Putamen (tissue), 1 donor: ENCODE results near the gene RETREG2.
A peak's percentile ranks its signal among the peaks of the same experiment; 100 is the strongest.

Experiments used
- DNase-seq: peaks from one replicate; pipeline ENCODE4 v3.0.0-alpha.2; 2016; ENCODE audit warnings: low spot score

Gene RETREG2, protein sequence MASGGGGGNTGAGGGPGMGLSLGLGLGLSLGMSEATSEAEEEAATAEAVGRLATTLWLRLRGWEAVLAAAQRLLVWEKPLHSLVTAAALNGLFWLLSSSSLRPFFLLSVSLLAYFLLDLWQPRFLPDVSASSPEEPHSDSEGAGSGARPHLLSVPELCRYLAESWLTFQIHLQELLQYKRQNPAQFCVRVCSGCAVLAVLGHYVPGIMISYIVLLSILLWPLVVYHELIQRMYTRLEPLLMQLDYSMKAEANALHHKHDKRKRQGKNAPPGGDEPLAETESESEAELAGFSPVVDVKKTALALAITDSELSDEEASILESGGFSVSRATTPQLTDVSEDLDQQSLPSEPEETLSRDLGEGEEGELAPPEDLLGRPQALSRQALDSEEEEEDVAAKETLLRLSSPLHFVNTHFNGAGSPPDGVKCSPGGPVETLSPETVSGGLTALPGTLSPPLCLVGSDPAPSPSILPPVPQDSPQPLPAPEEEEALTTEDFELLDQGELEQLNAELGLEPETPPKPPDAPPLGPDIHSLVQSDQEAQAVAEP

DNA sequence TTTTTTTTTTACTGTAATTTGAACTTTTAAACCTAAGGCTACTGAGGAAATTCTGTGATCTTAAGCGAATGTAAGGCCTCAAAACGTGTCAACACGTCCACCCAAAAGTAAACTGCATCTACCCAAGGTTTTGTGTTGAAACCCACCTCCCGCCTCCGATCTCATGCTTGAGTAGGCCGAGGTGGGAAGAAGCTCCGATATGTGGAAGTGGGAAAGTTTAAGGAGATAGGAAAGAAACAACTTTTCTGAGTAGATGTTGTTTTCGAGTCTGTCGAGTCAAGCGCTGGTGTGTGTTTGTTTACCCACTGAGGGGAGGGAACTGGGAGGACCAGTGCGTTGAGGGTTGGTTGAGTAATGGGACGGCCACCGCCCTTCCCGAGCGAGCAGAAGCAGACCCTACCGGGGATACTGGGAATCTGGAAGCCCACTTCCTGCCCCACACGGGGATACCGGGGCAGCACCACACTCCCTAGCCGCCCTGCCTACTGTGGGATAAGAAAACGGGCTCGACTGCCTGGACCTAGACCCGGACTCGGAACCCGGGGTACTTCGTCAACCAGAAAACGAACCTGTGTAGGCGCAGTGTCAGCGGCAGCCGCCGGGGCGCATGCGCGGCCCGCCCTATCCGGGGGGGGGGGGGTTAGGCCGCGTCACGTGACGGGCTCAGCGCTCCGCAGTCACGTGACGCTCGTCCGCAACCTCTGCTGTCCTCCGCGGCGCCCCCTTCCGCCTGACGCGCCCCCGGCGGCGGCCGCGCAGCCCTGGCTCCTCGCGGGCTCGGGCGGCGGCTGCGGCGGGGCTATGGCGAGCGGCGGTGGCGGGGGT lies at the start of gene RETREG2:
Gene RETREG2 (plus strand): TSS at position 724 of the 825 bp plus-strand sequence. CDS start 78 bp downstream, at position 802.
- peak; percentile 93 for DNase-seq

DNA sequence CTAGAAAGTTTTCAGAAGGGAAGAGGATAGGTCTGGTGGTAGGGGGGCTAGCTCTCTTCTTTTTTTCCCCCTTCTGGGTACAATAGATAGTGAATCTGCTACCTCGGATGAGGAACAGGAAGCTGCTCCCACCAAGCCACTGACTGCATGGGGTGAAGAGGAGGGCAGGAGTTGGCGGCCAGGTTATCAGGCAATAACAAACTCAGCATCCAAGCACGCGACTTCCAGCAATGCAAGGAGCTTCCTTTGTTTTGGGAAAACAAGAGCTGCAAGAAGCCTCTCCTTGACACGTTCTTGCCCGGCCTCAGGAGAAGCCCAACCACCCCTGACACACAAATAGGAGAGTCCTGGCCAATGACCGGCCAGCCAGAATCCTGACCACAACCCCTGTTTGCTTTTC lies 49.7 kb upstream of the RETREG2 start:
- no peak for DNase-seq

DNA sequence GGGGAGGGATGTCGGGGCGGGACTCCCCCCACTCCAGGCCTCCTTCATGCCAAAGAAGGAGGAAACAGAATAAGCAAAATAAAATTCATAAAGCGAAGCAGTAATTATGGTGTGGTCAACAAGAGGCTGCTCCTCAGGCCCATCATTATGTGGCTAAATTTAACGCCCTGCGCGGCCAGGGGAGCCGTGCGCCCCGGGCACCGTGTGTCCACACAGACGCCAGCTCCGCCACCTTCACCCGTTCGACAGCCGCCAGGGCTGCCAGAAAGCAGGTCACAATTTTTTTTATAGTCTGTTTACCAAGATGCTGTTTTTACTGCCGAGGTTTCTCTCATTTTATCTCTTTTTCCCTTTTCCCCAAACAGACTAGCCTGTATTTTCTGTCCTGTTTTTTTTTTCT lies 48.5 kb upstream of the RETREG2 start:
- DNase-seq = no peak

DNA sequence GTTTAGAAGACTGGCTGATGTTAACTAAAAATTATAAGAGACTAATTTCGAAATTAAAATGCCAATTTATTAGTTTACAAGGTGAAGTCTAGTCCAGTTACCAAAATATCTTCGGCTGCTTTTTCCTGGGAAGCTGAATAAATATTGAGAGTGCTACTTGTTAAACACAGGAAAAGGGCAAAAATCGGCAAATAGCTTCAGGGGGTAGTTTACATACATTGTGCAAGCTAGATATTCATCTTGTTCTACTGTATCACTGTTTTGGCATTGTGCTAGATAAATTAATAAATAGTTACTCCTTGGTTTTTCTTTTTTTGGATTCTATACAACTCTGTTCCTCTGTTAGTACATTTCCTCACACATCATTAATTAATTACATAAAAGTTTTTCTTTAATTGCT lies 46.7 kb upstream of the RETREG2 start:
- DNase-seq = no peak

DNA sequence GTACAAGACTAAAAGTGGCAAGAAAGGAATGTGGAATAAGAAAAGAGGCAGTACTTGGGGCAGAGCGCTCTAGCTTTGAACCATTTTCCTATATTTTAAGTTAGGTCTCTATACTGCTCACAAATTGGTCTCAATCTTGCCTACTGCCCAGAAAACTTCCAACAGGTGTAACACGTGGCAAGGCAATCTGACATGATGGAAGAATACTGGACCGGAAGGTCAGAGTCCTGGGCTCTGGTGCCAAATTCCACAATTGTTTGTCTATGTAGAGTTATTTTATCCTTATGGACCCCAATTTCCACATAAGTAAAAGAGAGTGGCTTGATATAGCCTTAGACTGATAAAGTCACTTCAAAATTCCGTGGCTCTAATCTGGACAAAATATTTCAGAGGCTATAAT lies 46.3 kb upstream of the RETREG2 start:
- DNase-seq = no peak

DNA sequence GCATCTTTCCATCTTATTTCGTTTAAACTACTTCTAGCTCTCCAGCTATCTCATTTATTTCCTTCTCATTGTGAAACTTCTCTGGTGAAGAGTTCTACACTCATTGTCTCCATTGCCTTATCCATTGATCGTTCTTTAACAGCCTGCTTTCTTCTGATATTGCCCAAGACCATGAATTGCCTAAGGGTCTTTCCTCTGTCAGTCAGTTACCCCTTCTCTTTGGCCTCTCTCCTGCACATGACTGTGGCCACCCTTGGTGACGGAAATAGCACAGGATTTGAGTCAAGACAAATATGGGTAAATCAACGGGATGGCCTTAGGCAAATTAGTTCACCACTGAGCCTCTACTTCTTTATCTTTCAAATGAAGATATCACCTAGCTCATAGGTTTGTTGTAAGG lies 44.1 kb upstream of the RETREG2 start:
- DNase-seq = no peak

DNA sequence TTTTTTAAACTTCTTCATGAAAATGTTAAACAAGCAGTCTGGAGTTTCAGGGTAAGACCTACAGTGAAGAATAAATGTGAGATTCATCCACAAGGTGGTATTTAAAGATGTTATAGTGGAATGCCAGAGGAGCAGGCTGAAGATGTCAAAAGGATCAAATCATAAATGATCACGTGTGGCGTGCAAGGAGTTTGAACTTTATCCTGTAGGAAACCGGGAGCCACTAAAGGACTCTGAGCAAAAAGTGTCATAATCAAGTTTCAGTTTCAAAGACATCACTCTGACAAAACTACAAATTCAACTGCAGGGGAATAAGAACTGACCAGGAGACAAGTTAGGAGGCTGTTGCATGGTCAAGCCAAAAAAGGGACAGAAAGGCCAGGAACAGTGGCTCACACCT lies 37.4 kb upstream of the RETREG2 start:
- no peak for DNase-seq

DNA sequence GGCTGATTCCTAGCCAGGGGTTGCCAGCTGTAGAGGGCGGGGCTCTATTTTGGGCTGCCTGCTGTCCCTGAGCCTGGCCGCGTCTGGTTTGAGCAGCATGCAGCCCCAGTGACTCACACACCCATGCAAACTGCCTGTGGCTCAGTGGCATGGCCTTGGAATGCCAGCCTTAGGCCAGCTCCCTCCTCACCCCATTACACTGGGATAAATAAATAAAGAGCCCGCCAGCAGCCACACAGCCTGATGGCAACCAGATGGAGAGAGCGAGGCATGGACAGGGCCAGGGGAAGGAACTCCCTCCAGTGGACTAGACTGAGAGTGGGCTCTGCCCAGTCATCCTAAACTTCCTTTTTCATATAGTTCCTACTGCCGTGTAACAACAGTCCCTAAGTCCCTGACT lies 35.7 kb upstream of the RETREG2 start:
- DNase-seq = no peak

DNA sequence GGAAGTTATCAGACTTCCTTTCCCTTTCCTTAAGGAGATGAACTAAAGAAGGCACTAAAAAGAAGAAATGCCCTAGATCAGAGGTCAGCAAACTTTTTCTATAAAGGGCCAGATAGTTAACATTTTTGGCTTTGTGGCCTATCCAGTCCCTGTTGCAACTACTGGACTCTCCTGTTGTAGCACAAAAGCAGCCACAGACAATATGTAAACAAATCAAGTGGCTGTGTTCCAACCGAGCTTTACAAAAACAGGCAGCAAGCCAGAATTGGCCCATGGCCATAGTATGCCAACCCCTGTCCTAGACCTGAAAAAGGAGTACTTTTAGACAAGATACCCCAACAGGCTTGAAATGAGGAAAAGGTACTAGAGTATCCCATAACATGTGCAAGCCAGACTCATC lies 28.4 kb upstream of the RETREG2 start:
- no peak for DNase-seq

DNA sequence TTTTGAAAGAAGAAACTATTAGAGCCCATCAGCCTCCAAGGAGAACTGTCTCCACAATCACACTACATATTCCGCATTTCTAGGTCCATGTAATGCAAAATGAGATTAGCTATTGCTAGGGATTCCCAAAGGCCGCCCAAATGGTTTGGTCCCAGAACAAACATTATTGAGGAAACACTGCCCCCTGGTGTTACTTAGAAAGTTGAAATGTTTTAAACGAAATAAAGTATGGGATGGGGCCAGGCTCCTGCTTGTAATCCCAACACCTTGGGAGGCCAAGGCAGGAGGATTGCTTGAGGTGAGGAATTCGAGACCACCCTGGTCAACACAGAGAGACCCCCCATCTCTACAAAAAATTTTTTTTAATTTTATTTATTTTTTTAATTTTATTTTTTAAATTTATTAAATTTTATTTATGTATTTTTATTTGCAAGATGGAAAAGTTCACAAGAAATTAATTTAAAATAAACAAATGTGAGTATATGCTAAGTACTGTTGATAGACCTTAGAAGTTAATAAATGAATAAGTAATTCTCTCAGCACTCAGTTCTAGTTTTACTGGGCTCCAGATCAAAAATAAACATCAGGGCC lies 22.9 kb upstream of the RETREG2 start:
- DNase-seq = peak; percentile 55

DNA sequence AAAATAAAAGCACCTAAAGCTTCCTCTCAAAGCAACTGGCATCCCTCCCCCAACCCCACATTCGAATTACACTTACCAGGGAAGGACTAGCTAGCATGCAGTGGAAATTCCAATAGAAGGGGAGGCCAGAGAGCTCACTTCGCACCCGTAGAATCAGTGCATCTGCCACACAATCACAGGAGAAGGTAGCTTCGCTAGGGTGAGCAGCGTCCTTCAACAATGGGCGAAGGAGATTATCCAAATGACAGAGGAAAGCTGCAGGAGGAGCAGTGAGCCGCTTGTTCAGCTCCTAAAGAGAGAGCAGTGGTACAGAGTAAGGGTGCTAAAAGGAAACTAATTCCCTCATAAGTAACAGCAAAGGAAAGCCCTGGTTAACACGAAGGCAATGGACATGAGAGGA lies 20.7 kb upstream of the RETREG2 start:
- no peak for DNase-seq

DNA sequence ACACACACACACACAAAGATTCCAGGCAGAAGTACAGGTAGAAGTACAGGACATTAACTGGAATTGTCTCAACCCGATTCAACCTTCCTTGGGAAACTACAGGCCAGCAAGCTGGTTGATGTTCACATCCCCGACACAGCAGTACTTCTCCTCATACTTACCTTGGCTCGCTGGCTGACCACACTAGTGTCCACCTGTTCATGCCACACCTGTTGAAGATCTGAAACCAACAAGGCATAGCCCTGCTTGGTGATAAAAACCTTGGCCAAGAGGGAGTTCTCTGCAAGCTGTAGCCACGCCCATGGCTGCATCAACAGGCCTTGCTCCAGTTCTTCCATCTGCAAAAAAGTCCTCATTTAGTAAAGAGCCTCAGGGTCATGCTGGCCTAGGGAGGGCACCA lies 20.1 kb upstream of the RETREG2 start:
- no peak for DNase-seq

DNA sequence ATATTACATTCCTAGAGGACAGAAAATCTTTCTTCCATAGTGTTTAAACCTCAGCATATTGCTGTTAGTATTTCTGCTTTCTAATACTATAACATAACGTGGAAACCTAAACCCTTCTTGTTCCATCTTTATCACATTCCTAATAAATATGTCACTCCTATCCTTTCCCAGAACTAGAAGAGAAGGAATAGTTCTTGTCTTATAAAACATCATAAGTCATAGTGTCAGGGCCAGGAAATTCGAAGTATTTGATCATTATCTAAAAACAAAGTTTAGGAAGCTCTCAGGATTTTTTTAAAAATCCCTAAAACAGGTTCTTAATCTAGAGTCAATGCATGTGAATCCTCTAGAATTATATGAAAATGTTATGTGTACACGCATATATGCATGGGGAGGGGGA lies 19.5 kb upstream of the RETREG2 start:
- no peak for DNase-seq

DNA sequence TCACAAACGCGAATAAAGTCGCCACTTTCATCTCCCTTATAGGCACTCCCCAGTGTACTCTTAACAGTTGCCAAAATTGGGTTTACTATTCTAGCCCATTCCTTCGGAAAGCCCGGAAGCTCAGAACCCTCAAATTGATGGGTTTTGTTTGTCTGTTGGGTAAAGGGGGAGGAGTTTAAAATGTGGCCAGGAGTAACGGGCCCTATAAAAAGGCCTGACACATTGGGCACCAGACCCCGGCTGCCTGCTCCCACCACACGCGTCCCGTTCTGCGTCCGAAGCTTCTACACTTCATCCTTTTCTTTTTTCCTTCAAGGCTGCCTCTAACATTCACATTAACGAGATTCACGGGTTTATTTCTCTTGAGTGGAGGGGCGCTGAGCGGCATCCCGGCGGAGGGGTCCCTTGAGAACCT lies 18.3 kb upstream of the RETREG2 start:
- no peak for DNase-seq

DNA sequence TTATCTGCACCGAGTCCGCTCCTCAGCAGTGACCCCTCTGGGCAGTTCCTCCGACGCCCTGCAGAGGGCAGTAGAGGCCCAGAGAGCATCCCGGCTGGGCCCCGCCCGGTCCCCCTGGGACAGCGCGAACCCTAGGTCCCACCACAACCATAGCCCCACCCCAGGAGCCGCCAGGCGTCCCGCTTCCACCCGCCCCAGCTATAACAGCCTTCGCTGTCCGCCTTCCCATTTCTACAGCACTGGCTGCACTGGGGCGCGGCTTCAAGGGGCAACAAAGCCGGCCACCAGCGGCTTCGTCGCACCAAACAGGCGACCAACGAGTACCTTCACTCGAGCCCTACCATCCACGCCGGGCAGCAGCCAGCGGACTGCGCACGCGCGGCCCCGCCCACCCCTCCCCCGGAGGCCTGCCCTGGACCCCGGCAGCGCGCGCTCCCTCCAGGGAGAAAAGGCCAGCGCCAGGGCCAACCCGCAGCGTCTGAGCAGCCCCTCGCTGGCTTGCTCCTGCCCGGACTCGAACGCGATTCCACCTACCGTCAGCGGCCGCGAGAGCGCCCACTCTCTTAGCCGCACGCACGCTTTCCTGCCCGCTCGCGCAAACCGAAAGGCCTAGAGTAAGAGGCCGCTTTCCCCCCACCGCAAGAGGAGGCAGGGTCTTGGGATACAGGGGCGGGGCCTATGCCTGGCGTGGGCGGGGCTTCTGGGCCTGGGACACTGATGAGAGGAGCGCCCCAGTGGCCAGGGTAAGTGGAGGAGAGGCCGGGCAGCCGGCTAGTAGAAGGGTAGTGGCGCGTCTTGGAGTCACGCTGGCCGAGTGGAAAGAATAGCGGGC lies 17.7 kb upstream of the RETREG2 start, which contains the start of gene NHEJ1:
Gene NHEJ1 (minus strand): TSS at position 630 of the 832 bp plus-strand sequence. CDS start 2,453 bp downstream, outside the sequence.
- peak; percentile 93 for DNase-seq

DNA sequence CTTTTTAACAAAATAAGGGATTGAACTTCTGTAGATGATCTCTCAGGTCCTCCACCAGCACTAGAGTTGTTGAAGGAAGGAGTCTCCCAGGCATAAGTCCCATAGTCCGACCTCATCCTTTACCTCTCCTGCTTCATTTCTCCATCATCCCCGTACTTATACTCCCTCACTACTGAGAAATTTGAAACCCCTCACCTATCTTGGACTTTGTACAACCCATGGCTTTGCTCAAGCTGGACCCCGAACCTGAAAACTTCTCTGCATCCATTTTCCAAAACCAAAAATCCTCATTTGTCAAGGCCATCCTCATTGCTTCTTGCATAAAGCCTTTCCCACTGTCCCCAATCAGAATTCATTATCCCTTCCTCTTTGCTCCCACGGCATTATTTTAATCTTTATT lies 17.0 kb upstream of the RETREG2 start:
- no peak for DNase-seq

DNA sequence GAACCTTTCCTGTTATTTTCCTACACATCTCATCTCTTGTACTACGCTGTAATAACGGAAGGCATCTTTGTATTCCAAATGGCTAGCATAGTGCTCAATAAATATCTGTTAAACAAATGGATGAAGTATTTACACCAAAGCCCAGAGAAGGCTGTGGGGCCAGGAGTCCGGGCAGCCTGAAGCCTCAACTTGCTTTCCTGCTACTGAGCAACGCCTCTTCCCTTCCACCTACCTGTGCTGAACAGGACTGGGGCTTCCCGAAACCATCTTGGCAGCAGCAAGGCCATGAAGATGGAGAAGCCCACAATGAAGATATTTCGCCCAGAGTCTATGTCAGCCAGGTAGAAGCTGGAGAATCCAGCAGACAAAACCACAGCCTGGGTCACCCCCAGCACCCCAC lies 14.9 kb upstream of the RETREG2 start:
- no peak for DNase-seq

DNA sequence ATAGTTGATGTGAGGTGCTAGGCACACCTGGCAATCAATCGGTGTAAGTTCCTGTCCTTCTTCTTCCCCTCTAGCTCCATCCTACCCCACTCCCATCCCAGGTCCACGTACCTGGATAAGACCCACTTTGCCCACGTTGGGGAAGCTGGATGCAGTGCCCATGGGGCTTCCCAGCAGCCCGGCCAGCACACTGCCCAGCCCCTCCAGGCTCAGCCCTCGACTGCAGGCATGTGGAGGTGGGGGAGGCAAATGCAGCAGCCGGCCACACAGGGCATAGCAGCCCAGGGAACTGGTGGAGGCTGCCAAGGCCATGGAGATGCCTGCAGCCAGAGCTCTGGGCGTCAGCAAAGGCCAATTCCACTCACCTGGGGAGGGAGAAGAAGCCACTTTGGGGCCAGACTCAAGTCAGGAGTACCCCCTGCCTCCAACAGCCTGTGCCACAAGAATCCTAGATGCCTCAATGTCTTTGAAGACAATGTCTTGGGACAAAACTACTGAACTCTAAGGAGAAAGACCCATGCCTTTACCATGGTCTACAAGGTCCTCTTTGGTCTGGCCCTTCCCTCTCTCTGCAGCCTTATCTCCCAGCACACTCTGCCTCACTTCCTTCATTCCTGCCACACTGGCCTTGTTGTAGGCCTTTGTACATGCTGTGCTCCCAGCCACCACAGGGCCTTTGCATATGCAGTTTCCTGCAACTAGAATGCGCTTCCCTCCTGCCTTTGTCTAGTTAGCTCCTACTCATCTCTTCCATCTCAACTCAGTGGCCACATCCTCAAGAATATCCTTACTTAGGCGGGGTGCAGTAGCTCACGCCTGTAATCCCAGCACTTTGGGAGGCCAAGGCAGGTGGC lies 12.8 kb upstream of the RETREG2 start:
- DNase-seq = no peak

DNA sequence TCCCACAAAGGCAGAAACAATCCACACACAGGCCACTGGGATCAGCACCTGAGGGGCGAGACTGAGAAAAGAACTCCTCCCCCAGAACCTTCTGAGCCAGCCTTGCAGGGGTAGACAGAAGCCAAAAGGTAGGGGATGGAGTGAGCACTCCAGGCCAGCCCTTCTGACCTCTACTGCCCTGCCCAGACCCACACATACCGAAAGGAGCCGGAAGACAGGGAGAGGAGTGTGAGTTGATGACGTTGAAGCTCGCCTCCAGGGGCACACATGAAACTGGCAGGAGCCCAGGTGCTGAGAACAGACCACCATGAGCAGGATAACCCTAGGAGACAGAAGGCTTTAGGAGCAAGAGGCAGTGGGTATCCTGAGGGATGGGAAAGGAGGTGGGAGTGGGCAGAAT lies 10.1 kb upstream of the RETREG2 start:
- no peak for DNase-seq

DNA sequence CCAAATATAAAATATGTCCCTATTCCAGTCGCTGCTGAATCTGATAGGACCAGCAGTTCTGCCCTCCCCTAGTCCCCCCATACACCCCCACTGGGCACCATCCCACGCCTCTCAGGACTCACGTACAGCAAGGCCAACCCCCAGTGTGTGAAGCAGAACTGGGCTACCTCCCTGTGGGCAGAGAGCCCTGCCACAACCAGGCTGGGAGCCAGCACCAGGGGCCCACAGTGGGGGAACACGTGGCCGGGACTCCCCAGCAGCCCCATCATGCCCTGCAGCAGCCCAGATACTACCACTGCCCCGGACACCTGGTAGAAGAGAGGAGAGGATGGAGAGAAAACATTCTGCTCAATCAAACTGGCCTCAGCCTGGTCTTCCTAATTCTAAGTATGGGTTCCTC lies 9.5 kb upstream of the RETREG2 start:
- DNase-seq = no peak

DNA sequence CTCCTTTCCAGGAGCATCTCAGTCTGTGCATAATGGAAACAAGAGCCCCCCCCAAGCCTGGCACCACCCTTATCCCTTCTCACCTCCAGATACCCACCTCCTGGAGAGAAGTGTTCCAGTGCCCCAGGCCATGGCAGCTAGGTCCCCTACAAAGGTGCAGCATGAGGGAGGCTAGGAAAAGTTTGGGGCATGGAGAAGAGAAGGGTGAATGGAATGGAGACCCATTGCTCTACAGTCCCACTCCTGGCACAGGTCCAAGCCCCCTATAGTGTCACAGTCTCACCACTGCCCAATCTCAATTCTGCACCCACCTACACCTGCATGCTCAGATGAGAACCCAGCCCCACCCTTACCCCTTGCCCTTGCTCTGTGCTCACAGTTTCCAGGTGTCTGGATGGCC lies 9.1 kb upstream of the RETREG2 start:
- no peak for DNase-seq
